NB4 (cell line): ENCODE data around the gene EPHB1.

Source experiments
- MAX ChIP-seq: IDR thresholded peaks from 2 replicates; pipeline ENCODE4 v1.6.1; 2011; ENCODE audit warnings: low read depth, low read length
- MYC ChIP-seq: IDR thresholded peaks from 2 replicates; pipeline ENCODE4 v1.6.1; 2011; ENCODE audit warnings: low read depth, low read length
- POLR2A ChIP-seq: IDR thresholded peaks from 2 replicates; pipeline ENCODE4 v1.6.1; 2011; ENCODE audit warnings: mild to moderate bottlenecking; ENCODE audit not compliant: insufficient read length; ENCODE audit errors: extremely low read depth
- TF ChIP-seq, protein P1 (sequence below): IDR thresholded peaks from one replicate; pipeline ENCODE4 v1.5.1; 2012; ENCODE audit warnings: low read depth, low read length

GRCh38 chr3:134869153-134869726, 74.2 kb downstream of the EPHB1 start:
- TF ChIP-seq MYC (no peak), POLR2A (no peak), MAX (no peak)
- TF ChIP-seq, protein P1, sequence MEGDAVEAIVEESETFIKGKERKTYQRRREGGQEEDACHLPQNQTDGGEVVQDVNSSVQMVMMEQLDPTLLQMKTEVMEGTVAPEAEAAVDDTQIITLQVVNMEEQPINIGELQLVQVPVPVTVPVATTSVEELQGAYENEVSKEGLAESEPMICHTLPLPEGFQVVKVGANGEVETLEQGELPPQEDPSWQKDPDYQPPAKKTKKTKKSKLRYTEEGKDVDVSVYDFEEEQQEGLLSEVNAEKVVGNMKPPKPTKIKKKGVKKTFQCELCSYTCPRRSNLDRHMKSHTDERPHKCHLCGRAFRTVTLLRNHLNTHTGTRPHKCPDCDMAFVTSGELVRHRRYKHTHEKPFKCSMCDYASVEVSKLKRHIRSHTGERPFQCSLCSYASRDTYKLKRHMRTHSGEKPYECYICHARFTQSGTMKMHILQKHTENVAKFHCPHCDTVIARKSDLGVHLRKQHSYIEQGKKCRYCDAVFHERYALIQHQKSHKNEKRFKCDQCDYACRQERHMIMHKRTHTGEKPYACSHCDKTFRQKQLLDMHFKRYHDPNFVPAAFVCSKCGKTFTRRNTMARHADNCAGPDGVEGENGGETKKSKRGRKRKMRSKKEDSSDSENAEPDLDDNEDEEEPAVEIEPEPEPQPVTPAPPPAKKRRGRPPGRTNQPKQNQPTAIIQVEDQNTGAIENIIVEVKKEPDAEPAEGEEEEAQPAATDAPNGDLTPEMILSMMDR: no peak
